Cardiac fibroblast (primary cell): ENCODE data around the gene PLXNA4.

Experiments
- DNase-seq, 2 donors: peaks; one replicate each; pipeline versions ENCODE4 v3.0.0 to v3.0.0-alpha.2; 2010; ENCODE audit warnings: low read depth in 2 of 2
- H3K4me3 ChIP-seq, 2 donors: replicated peaks in 1 of 2; 1 replicate in 1 of 2; 2 replicates in 1 of 2; pipeline ENCODE4 v1.5.1; 2011; ENCODE audit warnings: low read depth in 2 of 2, low read length in 2 of 2, mild to moderate bottlenecking in 2 of 2, moderate library complexity in 1 of 2
- CTCF ChIP-seq: IDR thresholded peaks from one replicate; pipeline ENCODE4 v1.5.1; 2011; ENCODE audit warnings: low read depth, mild to moderate bottlenecking, low read length, inconsistent platforms

The PLXNA4 gene

GRCh38 chr7:132424821-132425724 lies 151.2 kb downstream of the PLXNA4 start:
- no peak overlapping the region for H3K4me3 ChIP-seq
- TF ChIP-seq CTCF, result no peak
- DNase-seq, result no peak

GRCh38 chr7:132424277-132424676 lies 152.0 kb downstream of the PLXNA4 start:
- no peak for DNase-seq
- no peak overlapping the region for H3K4me3 ChIP-seq
- no peak for TF ChIP-seq CTCF

DNA sequence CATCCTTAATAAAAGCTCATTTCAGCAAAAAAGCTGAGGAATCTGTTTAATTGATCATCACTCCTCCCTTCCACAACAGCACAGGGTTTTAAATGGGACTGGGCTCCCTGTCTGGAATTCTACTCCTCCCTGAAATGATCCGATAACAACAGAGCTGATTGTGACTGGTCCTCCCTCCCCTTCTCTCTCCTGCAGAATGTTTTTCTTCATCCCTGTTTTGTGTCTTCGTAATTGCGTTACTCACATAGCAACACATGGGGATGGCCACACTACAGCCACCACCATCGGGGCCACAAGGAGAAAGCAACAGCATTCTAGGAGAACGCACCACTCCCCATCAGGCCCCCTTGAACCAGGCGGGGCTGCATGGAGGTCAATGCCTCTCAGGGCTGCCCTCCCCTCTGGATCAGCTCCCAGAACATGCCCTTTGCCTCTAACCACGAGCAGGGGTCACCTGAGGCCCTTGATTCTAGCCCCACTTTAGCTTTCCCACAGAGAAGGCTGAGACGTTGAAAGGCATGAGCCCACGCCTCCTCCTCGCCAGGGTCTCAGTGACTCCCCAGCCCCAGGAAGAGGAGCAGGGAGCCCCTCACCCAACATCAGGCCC lies 152.6 kb downstream of the PLXNA4 start:
- no peak for TF ChIP-seq CTCF

DNA sequence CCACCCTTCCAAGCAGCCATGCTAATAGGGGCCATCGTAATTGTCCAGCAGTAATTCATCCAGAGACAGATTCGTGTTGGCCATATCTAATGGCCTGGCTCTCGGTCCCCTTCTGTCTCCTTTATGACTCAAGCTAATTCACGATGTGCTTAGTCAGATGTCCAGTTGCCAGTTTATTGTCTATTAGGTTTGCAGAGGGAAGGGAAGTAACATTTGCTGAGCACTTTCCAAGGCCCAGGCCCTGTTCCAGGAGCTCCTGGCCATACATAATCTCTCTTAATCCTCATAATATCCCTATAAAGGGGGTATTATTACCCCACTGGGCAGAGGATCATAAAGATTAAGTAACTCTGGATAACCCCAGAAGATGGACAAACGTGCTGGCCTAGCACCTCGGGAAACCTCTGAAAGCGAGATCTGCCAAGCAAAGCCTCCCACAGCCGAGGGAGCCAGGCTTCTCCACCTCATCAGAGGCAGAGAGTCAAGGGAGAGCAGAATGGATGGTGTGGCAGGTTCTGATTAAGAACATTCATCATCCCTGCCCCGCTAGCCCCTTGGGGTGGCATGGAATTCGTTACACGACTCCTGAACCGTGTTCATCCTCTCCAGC lies 153.7 kb downstream of the PLXNA4 start:
- DNase-seq, result peak; percentile 54 to 60
- no peak for TF ChIP-seq CTCF
- H3K4me3 ChIP-seq, result no peak overlapping the region

More for the DNA sequence above, 152.6 kb downstream of the PLXNA4 start:
- no peak for DNase-seq
- no peak overlapping the region for H3K4me3 ChIP-seq

- H3K4me3 ChIP-seq, result no peak overlapping the region
- TF ChIP-seq CTCF, result no peak
- peak; percentile 17 to 87 for DNase-seq
Observed at GRCh38 chr7:132420527-132420926, 155.7 kb downstream of the PLXNA4 start.

- peak; percentile 37 to 89 for DNase-seq
- H3K4me3 ChIP-seq, result no peak overlapping the region
- TF ChIP-seq CTCF, result no peak
Observed at GRCh38 chr7:132419542-132419941, 156.7 kb downstream of the PLXNA4 start.
